Left lung (tissue), 10 donors: ENCODE measurements around the gene KICS2. TPM values are rescaled to one million over a fixed set of nuclear protein-coding genes. Genes with fewer than 3 reads are reported as not detected.
"Not testable (repeated sequence)": the region's sequence is repeated elsewhere in the genome, so short reads cannot be mapped to it uniquely, and the experiment has no call there.

Experiments used
- ATAC-seq: fragments of 200-7000 bp; cut with Tn5 transposase; one replicate; pipeline ENCODE4 v1.9.1; 2020; ENCODE audit warnings: moderate library complexity
- DNase-seq, 4 donors: peaks; one replicate each; pipeline ENCODE4 v3.0.0-alpha.2; 2013 to 2020
- H3K27ac ChIP-seq, 2 donors: fragments of 200-600 bp; sonication (generic) in 1 of 2; one replicate each; pipeline versions ENCODE4 v1.5.0 to v1.8.0; 2020 to 2021
- H3K27me3 ChIP-seq, 2 donors: fragments of 200-600 bp; sonication (generic) in 1 of 2; one replicate each; pipeline versions ENCODE4 v1.5.0 to v1.8.0; 2020 to 2021
- H3K36me3 ChIP-seq, 2 donors: fragments of 200-600 bp; sonication (generic) in 1 of 2; one replicate each; pipeline versions ENCODE4 v1.5.0 to v1.8.0; 2020 to 2021
- H3K4me1 ChIP-seq, 2 donors: fragments of 200-600 bp; one replicate each; pipeline ENCODE4 v1.8.0; 2021
- H3K4me3 ChIP-seq, 2 donors: fragments of 200-600 bp; sonication (generic) in 1 of 2; one replicate each; pipeline versions ENCODE4 v1.5.0 to v1.8.0; 2020 to 2021; ENCODE audit warnings: mild to moderate bottlenecking in 1 of 2
- H3K9me3 ChIP-seq, 2 donors: fragments of 200-600 bp; sonication (generic) in 1 of 2; one replicate each; pipeline versions ENCODE4 v1.5.0 to v1.8.0; 2020 to 2021
- CTCF ChIP-seq, 2 donors: fragments of 200-600 bp; sonication (generic) in 1 of 2; IDR thresholded peaks; one replicate each; pipeline versions ENCODE4 v1.5.0 to v1.8.0; 2021; ENCODE audit warnings: antibody characterized with exemption in 2 of 2
- intact Hi-C, 2 donors: fragments of 100-400 bp; cut with DNase I; formaldehyde crosslinking; loops; one replicate each; pipeline versions ENCODE4 v1.11.2 to v1.14.2; 2022
- polyA plus RNA-seq, 6 donors: library from polyadenylated mRNA; unstranded; fragments of 120-200 nt; gene quantifications; one replicate each; pipeline ENCODE4 v1.2.1, GENCODE V29; 2013; ENCODE audit not compliant: insufficient read length in 6 of 6
- total RNA-seq, 2 donors: library from RNA; stranded (reverse); fragmentation: NEBNext Ultra II Directional; extraction: Animal tissue kit (Norgen Biotek cat#: 25700); gene quantifications; one replicate each; pipeline ENCODE4 v1.2.1, GENCODE V29; 2021
- donor health status: DM: no; HTN: yes; CAD: no.
- donor health status: DM: no; HTN: no; CAD: no.

The KICS2 gene
- total and polyA plus RNA-seq, 8 donors: 3.7 to 7.8 (median 4.2) TPM

GRCh38 chr12:64212119-64212746 lies 9.9 kb downstream of the KICS2 start:
- intact Hi-C loops: no loop called here
- no peak for ATAC-seq
- TF ChIP-seq CTCF (IDR thresholded peaks at IDR 0.05): no peak

GRCh38 chr12:64207453-64207852 lies 14.6 kb downstream of the KICS2 start:
- no peak overlapping the region for H3K27ac ChIP-seq
- no peaks in the 10 kb centered on the region for H3K9me3 ChIP-seq
- H3K4me3 ChIP-seq: no peak overlapping the region
- ATAC-seq (no peak), DNase-seq (no peak)
- no peaks in the 10 kb centered on the region for H3K27me3 ChIP-seq
- intact Hi-C loops: no loop called here
- TF ChIP-seq CTCF (IDR thresholded peaks at IDR 0.05): no peak
- peaks cover 0 to 21% of the 10 kb centered on the region in 2 donors for H3K36me3 ChIP-seq
- no peaks in the 10 kb centered on the region for H3K4me1 ChIP-seq

More at GRCh38 chr12:64212119-64212746, 9.9 kb downstream of the KICS2 start:
- no peak overlapping the region for H3K4me3 ChIP-seq
- no peaks in the 10 kb centered on the region for H3K9me3 ChIP-seq
- H3K27me3 ChIP-seq: no peaks in the 10 kb centered on the region
- H3K36me3 ChIP-seq: peaks cover 0 to 20% of the 10 kb centered on the region in 2 donors
- no peak overlapping the region for H3K27ac ChIP-seq
- DNase-seq: no peak
- no peaks in the 10 kb centered on the region for H3K4me1 ChIP-seq

GRCh38 chr12:64205542-64205941 lies 16.6 kb downstream of the KICS2 start:
- no peak for TF ChIP-seq CTCF (IDR thresholded peaks at IDR 0.05)
- Histone ChIP-seq H3K36me3 (peaks cover 0 to 18% of the 10 kb centered on the region in 2 donors), H3K27me3 (no peaks in the 10 kb centered on the region), H3K27ac (no peak overlapping the region), H3K4me3 (no peak overlapping the region), H3K4me1 (no peaks in the 10 kb centered on the region), H3K9me3 (no peaks in the 10 kb centered on the region)
- ATAC-seq (no peak), DNase-seq (no peak)
- intact Hi-C loops: no loop called here

- no peaks in the 10 kb centered on the region for H3K4me1 ChIP-seq
- intact Hi-C loops: no loop called here
- H3K4me3 ChIP-seq: no peak overlapping the region
- H3K36me3 ChIP-seq: peaks cover 0 to 18% of the 10 kb centered on the region in 2 donors
- no peaks in the 10 kb centered on the region for H3K27me3 ChIP-seq
- no peak for TF ChIP-seq CTCF (IDR thresholded peaks at IDR 0.05)
- no peaks in the 10 kb centered on the region for H3K9me3 ChIP-seq
- ATAC-seq (no peak), DNase-seq (no peak)
- no peak overlapping the region for H3K27ac ChIP-seq
Measured at GRCh38 chr12:64203775-64204174, 18.3 kb downstream of the KICS2 start.

- intact Hi-C loops: no loop called here
- no peak for ATAC-seq
Measured at GRCh38 chr12:64203036-64203435, 19.1 kb downstream of the KICS2 start.

GRCh38 chr12:64195841-64196240 lies 26.3 kb downstream of the KICS2 start:
- H3K4me3 ChIP-seq, H3K9me3 ChIP-seq, DNase-seq, ATAC-seq, H3K4me1 ChIP-seq, H3K27me3 ChIP-seq, H3K27ac ChIP-seq, intact Hi-C loops: not testable (repeated sequence)
- H3K36me3 ChIP-seq: peaks cover 0 to 19% of the 10 kb centered on the region in 2 donors

More at GRCh38 chr12:64203036-64203435, 19.1 kb downstream of the KICS2 start:
- Histone ChIP-seq H3K36me3 (peaks cover 0 to 18% of the 10 kb centered on the region in 2 donors), H3K27me3 (no peaks in the 10 kb centered on the region), H3K9me3 (no peaks in the 10 kb centered on the region), H3K4me1 (no peaks in the 10 kb centered on the region), H3K4me3 (no peak overlapping the region), H3K27ac (no peak overlapping the region)
- no peak for TF ChIP-seq CTCF (IDR thresholded peaks at IDR 0.05)
- no peak for DNase-seq
